NCI-H1417 (cell line): ENCODE measurements around the gene EPN2.

Experiments
- DNase-seq, 3 experiments: peaks; one replicate each; lab custom pipeline; 2025; lab: John Stamatoyannopoulos, UW

The EPN2 gene

GRCh38 chr17:19311421-19312215, 74.5 kb downstream of the EPN2 start:
- peak in 1 of 3 experiments; percentile 2 for DNase-seq

- DNase-seq, result no peak
Observed at GRCh38 chr17:19312406-19312805, 75.2 kb downstream of the EPN2 start.

- DNase-seq, result no peak
Observed at GRCh38 chr17:19313066-19313745, 76.0 kb downstream of the EPN2 start.

- DNase-seq, result no peak
Observed at GRCh38 chr17:19313746-19314651, 76.8 kb downstream of the EPN2 start.

GRCh38 chr17:19315104-19315503, 77.9 kb downstream of the EPN2 start:
- no peak for DNase-seq

GRCh38 chr17:19316761-19317358, 79.7 kb downstream of the EPN2 start:
- DNase-seq, result no peak

GRCh38 chr17:19317359-19318095, 80.4 kb downstream of the EPN2 start:
- peak in 1 of 3 experiments; percentile 56 for DNase-seq

GRCh38 chr17:19318611-19319010, 81.4 kb downstream of the EPN2 start:
- no peak for DNase-seq

- DNase-seq, result no peak
Observed at GRCh38 chr17:19319771-19320505, 82.8 kb downstream of the EPN2 start.

- DNase-seq, result no peak
Observed at GRCh38 chr17:19320876-19321275, 83.7 kb downstream of the EPN2 start.

- no peak for DNase-seq
Observed at GRCh38 chr17:19321481-19322128, 84.4 kb downstream of the EPN2 start.

GRCh38 chr17:19322129-19322505, 85.0 kb downstream of the EPN2 start:
- no peak for DNase-seq

GRCh38 chr17:19322861-19323260, 85.7 kb downstream of the EPN2 start:
- DNase-seq, result no peak

- no peak for DNase-seq
Observed at GRCh38 chr17:19325542-19325941, 88.4 kb downstream of the EPN2 start.

GRCh38 chr17:19327031-19327783, 90.0 kb downstream of the EPN2 start:
- DNase-seq, result no peak

GRCh38 chr17:19328441-19329061, 91.4 kb downstream of the EPN2 start:
- DNase-seq, result no peak

GRCh38 chr17:19329136-19329535, 92.0 kb downstream of the EPN2 start:
- DNase-seq, result no peak

- no peak for DNase-seq
Observed at GRCh38 chr17:19329839-19330238, 92.7 kb downstream of the EPN2 start.

GRCh38 chr17:19330271-19330670, 93.1 kb downstream of the EPN2 start:
- no peak for DNase-seq
